ENCODE measurements around the gene F8A1.
A peak's percentile ranks its signal among the peaks of the same experiment; 100 is the strongest.
"Not testable (repeated sequence)": the region's sequence is repeated elsewhere in the genome, so short reads cannot be mapped to it uniquely, and the experiment has no call there.

F8A1 gene

GRCh38 chrX:154886069-154886788 is at the start of gene F8A1:
Gene F8A1, plus strand, starts transcription at chrX:154886355. Its CDS starts 20 bp downstream, at chrX:154886375.
- not testable (repeated sequence) for DNase-seq (ENCODE audit: low spot score)

GRCh38 chrX:154840856-154841255 is 45.3 kb upstream of the F8A1 start:
- DNase-seq (ENCODE audit: low spot score): peak; percentile 56

GRCh38 chrX:154850957-154851611 is 35.1 kb upstream of the F8A1 start:
- no peak for DNase-seq (ENCODE audit: low spot score)

GRCh38 chrX:154855256-154855655 is 30.9 kb upstream of the F8A1 start:
- DNase-seq (ENCODE audit: low spot score): no peak

- not testable (repeated sequence) for DNase-seq (ENCODE audit: low spot score)
These were observed 17.6 kb upstream of the F8A1 start for GRCh38 chrX:154868522-154868921.

GRCh38 chrX:154873329-154873728 is 12.8 kb upstream of the F8A1 start:
- DNase-seq (ENCODE audit: low spot score): no peak

- DNase-seq (ENCODE audit: low spot score): not testable (repeated sequence)
These were observed 2.1 kb upstream of the F8A1 start for GRCh38 chrX:154884069-154884468.

GRCh38 chrX:154885057-154885456 is 1.1 kb upstream of the F8A1 start:
- not testable (repeated sequence) for DNase-seq (ENCODE audit: low spot score)

GRCh38 chrX:154885549-154885948 is 606 bp upstream of the F8A1 start:
- DNase-seq (ENCODE audit: low spot score): not testable (repeated sequence)

GRCh38 chrX:154886789-154887221 is 650 bp downstream of the F8A1 start:
- not testable (repeated sequence) for DNase-seq (ENCODE audit: low spot score)

GRCh38 chrX:154890990-154891639 is 5.0 kb downstream of the F8A1 start:
- DNase-seq (ENCODE audit: low spot score): no peak

GRCh38 chrX:154892296-154892695 is 6.1 kb downstream of the F8A1 start:
- DNase-seq (ENCODE audit: low spot score): no peak

- no peak for DNase-seq (ENCODE audit: low spot score)
These were observed 14.2 kb downstream of the F8A1 start for GRCh38 chrX:154900323-154900722.

- no peak for DNase-seq (ENCODE audit: low spot score)
These were observed 16.3 kb downstream of the F8A1 start for GRCh38 chrX:154902408-154902807.

GRCh38 chrX:154908821-154909220 is 22.7 kb downstream of the F8A1 start:
- DNase-seq (ENCODE audit: low spot score): no peak

- DNase-seq (ENCODE audit: low spot score): not testable (repeated sequence)
These were observed 23.9 kb downstream of the F8A1 start for GRCh38 chrX:154910048-154910447.

GRCh38 chrX:154910528-154910927 is 24.4 kb downstream of the F8A1 start:
- DNase-seq (ENCODE audit: low spot score): not testable (repeated sequence)

GRCh38 chrX:154914052-154914451 is 27.9 kb downstream of the F8A1 start:
- no peak for DNase-seq (ENCODE audit: low spot score)

GRCh38 chrX:154918060-154918483 is 31.9 kb downstream of the F8A1 start:
- DNase-seq (ENCODE audit: low spot score): peak; percentile 61

- not testable (repeated sequence) for DNase-seq (ENCODE audit: low spot score)
These were observed 38.6 kb downstream of the F8A1 start for GRCh38 chrX:154924771-154925170.
